Sciatic nerve (tissue), 2 donors: Measurements from ENCODE around the gene SIDT2. TPM values are rescaled to one million over a fixed set of nuclear protein-coding genes. Genes with fewer than 3 reads are reported as not detected.
"Not testable (repeated sequence)": the region's sequence is repeated elsewhere in the genome, so short reads cannot be mapped to it uniquely, and the experiment has no call there.

ENCODE experiments used
- ATAC-seq: fragments of 200-7000 bp; cut with Tn5 transposase; one replicate; pipeline ENCODE4 v1.9.1; 2020; ENCODE audit warnings: mild to moderate bottlenecking, moderate library complexity
- DNase-seq: peaks from one replicate; pipeline ENCODE4 v3.0.0-alpha.2; 2020; ENCODE audit warnings: low spot score
- intact Hi-C: fragments of 100-400 bp; cut with DNase I; formaldehyde crosslinking; loops from one replicate; pipeline ENCODE4 v1.14.2; 2022
- total RNA-seq: library from RNA; stranded (reverse); fragmentation: NEBNext Ultra II Directional; extraction: Animal tissue kit (Norgen Biotek cat#: 25700); gene quantifications from one replicate; pipeline ENCODE4 v1.2.1, GENCODE V29; 2021
- donor health status: DM: no; HTN: no; CAD: no.
- donor health status: DM: no; HTN: no; CAD: no.

Gene SIDT2
- total RNA-seq, 1 donor from 2014 or later: 94.4 TPM

- DNase-seq (no peak), ATAC-seq (no peak)
- intact Hi-C loops: no loop called here
Measured at GRCh38 chr11:117170210-117170609, 8.3 kb upstream of the SIDT2 start.

- peak; percentile 28 for ATAC-seq
- intact Hi-C loops: no loop called here
- no peak for DNase-seq
Measured at GRCh38 chr11:117171007-117171403, 7.5 kb upstream of the SIDT2 start.

- no peak for DNase-seq
- peak; percentile 51 for ATAC-seq
- intact Hi-C loops: no loop called here
Measured at GRCh38 chr11:117171404-117172061, 7.0 kb upstream of the SIDT2 start.

- intact Hi-C loops: no loop called here
- no peak for DNase-seq
- no peak for ATAC-seq
Measured at GRCh38 chr11:117172724-117173421, 5.7 kb upstream of the SIDT2 start.

GRCh38 chr11:117175104-117175503 is 3.4 kb upstream of the SIDT2 start:
- DNase-seq (no peak), ATAC-seq (no peak)
- intact Hi-C loops: no loop called here

GRCh38 chr11:117175781-117176180 is 2.8 kb upstream of the SIDT2 start:
- DNase-seq (no peak), ATAC-seq (no peak)
- intact Hi-C loops: no loop called here

- intact Hi-C loops: no loop called here
- DNase-seq: no peak
- no peak for ATAC-seq
Measured at GRCh38 chr11:117176186-117176585, 2.4 kb upstream of the SIDT2 start.

- DNase-seq: no peak
- intact Hi-C loops: no loop called here
- ATAC-seq: no peak
Measured at GRCh38 chr11:117177534-117178209, 871 bp upstream of the SIDT2 start.

- no peak for DNase-seq
- intact Hi-C loops: no loop called here
- ATAC-seq: peak; percentile 43
Measured at GRCh38 chr11:117179048-117179999, 781 bp downstream of the SIDT2 start.

GRCh38 chr11:117180020-117180419 is 1.5 kb downstream of the SIDT2 start:
- intact Hi-C loops: no loop called here
- ATAC-seq (peak; percentile 6), DNase-seq (peak; percentile 47)

- intact Hi-C loops: no loop called here
Measured at GRCh38 chr11:117180661-117181585, 2.4 kb downstream of the SIDT2 start.

GRCh38 chr11:117181586-117182550 is 3.3 kb downstream of the SIDT2 start:
- ATAC-seq (no peak), DNase-seq (peak; percentile 55)
- intact Hi-C loops: no loop called here

More at GRCh38 chr11:117180661-117181585, 2.4 kb downstream of the SIDT2 start:
- peak; percentile 84 for DNase-seq
- peak; percentile 33 for ATAC-seq

GRCh38 chr11:117182551-117182935 is 4.0 kb downstream of the SIDT2 start:
- DNase-seq: peak; percentile 47
- ATAC-seq: no peak
- intact Hi-C loops: no loop called here

- peak; percentile 36 for DNase-seq
- intact Hi-C loops, ATAC-seq: not testable (repeated sequence)
Measured at GRCh38 chr11:117183178-117183577, 4.6 kb downstream of the SIDT2 start.

GRCh38 chr11:117183724-117184349 is 5.3 kb downstream of the SIDT2 start:
- intact Hi-C loops: no loop called here
- ATAC-seq (no peak), DNase-seq (peak; percentile 51)

- ATAC-seq (no peak), DNase-seq (no peak)
Measured at GRCh38 chr11:117185736-117186430, 7.3 kb downstream of the SIDT2 start.

More at GRCh38 chr11:117185736-117186430, 7.3 kb downstream of the SIDT2 start:
- intact Hi-C loops: no loop called here
